ENCODE results near the gene HIF1A. TPM values are rescaled to one million over a fixed set of nuclear protein-coding genes. Genes with fewer than 3 reads are reported as not detected.

The HIF1A gene
- total RNA-seq, 1 donor from 2014 or later = 124 TPM

DNA sequence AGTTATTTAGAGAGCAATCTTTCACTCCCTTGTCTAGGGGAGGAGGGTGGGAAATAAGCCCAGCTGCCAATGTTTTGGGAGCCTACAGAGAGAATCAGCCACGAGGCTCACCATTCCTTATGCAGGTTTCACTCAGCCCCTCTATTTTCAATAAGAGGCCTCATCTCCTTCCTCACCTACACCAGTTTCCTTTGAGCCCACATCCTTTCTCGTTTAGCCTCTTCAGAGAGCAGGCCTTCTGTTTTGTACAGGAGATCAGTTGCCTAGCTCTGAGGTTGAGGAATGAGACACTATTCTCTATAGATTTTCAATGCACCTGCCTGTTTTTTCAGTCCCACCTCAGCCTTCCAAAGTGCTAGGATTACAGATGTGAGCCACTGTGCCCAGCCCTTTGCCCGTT is 84.8 kb downstream of the HIF1A start:
- H3K4me1 Mint-ChIP-seq = no peaks in the 10 kb centered on the region
- no peaks in the 10 kb centered on the region for H3K27me3 Mint-ChIP-seq (ENCODE audit: low read depth)
- H3K4me3 Mint-ChIP-seq = no peak overlapping the region
- no peak for DNase-seq (ENCODE audit: low spot score in 2 of 2, unreplicated experiment in 2 of 2)
- H3K27ac Mint-ChIP-seq = no peak overlapping the region
- TF ChIP-seq, protein P1, sequence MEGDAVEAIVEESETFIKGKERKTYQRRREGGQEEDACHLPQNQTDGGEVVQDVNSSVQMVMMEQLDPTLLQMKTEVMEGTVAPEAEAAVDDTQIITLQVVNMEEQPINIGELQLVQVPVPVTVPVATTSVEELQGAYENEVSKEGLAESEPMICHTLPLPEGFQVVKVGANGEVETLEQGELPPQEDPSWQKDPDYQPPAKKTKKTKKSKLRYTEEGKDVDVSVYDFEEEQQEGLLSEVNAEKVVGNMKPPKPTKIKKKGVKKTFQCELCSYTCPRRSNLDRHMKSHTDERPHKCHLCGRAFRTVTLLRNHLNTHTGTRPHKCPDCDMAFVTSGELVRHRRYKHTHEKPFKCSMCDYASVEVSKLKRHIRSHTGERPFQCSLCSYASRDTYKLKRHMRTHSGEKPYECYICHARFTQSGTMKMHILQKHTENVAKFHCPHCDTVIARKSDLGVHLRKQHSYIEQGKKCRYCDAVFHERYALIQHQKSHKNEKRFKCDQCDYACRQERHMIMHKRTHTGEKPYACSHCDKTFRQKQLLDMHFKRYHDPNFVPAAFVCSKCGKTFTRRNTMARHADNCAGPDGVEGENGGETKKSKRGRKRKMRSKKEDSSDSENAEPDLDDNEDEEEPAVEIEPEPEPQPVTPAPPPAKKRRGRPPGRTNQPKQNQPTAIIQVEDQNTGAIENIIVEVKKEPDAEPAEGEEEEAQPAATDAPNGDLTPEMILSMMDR (IDR thresholded peaks at IDR 0.05; ENCODE audit: unreplicated experiment) = no peak
- peaks cover 43% of the 10 kb centered on the region for H3K36me3 Mint-ChIP-seq
- no peaks in the 10 kb centered on the region for H3K9me3 Mint-ChIP-seq

DNA sequence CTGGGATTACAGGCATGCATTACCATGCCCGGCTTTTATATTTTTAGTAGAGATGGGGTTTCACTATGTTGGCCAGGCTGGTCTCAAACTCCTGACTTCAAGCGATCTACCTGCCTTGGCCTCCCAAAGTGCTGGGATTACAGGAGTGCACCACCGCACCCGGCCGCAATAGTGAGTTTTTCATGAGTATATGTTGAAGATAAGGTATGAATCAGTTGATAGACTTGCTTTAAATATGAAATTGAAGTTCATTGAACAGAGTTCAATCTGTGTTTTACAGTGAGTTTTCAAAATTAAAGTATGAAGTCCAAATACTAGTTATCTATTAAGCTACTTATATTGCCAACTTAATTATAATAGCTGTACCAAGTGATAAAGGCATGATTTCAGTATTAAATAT is 102.0 kb downstream of the HIF1A start:
- peaks cover 2% of the 10 kb centered on the region for H3K27me3 Mint-ChIP-seq (ENCODE audit: low read depth)
- H3K4me1 Mint-ChIP-seq = peaks cover 11% of the 10 kb centered on the region
- no peak overlapping the region for H3K27ac Mint-ChIP-seq

More for the DNA sequence above, 102.0 kb downstream of the HIF1A start:
- no peak for DNase-seq (ENCODE audit: low spot score in 2 of 2, unreplicated experiment in 2 of 2)
- Mint-ChIP-seq H3K9me3 (no peaks in the 10 kb centered on the region), H3K4me3 (no peak overlapping the region), H3K36me3 (peaks cover 16% of the 10 kb centered on the region)
- TF ChIP-seq, protein P1 (IDR thresholded peaks at IDR 0.05; ENCODE audit: unreplicated experiment) = no peak

Other genes starting within 250 kb of the HIF1A start
- gene SNAPC1, start 66.9 kb downstream of the HIF1A start, total RNA-seq = 6.2 to 6.6 TPM (median 6.6 TPM) in 3 replicates
- 2.5 to 3.3 TPM (median 3.2 TPM) in 3 replicates for gene SYT16, start 117.2 kb downstream of the HIF1A start, total RNA-seq

All from mesothelial cell of epicardium (in vitro differentiated cells).